ENCODE results near the gene NUDT21. TPM values are rescaled to one million over a fixed set of nuclear protein-coding genes. Genes with fewer than 3 reads are reported as not detected.

The NUDT21 gene
- total and polyA plus RNA-seq, 2 of the 8 experiments (the other 6 are each of a cell fraction or from before 2014, with no cell fraction given), result 78.1 to 277 TPM

- Histone ChIP-seq H4K5ac (ENCODE audit: insufficient read length, low read depth, low read length) (no peak overlapping the region), H2BK20ac (ENCODE audit: low read length) (no peak overlapping the region), H2BK15ac (ENCODE audit: low read length) (no peak overlapping the region), H3K18ac (ENCODE audit: extremely low read depth, low read length) (no peak overlapping the region), H3K79me1 (ENCODE audit: low read depth, low read length) (no peaks in the 10 kb centered on the region; the same call in 1 of the 2 replicates), H3K23ac (ENCODE audit: insufficient read length) (no peak overlapping the region), H3K27me3 (replicated peaks in 1 of 4; ENCODE audit: control insufficient read depth in 3 of 4, extremely low read depth in 1 of 4, insufficient read depth in 3 of 4, low read length in 3 of 4) (no peaks in the 10 kb centered on the region), H3K4ac (replicated peaks; ENCODE audit: insufficient read length, low read depth, low read length) (no peak overlapping the region), H3K9ac (replicated peaks in 1 of 4; ENCODE audit: extremely low read depth in 1 of 4, low read depth in 3 of 4, low read length in 3 of 4) (no peak overlapping the region), H4K20me1 (replicated peaks in 1 of 2; ENCODE audit: control insufficient read depth in 1 of 2, insufficient read depth in 2 of 2, low read length in 2 of 2) (no peaks in the 10 kb centered on the region), H4K8ac (ENCODE audit: extremely low read depth, insufficient read depth, low read length) (no peak overlapping the region), H4K91ac (replicated peaks; ENCODE audit: insufficient read length, low read length) (no peak overlapping the region), H3K79me2 (ENCODE audit: control insufficient read depth in 1 of 2, insufficient read depth in 2 of 2, low read length in 2 of 2) (peaks cover 0 to 7% of the 10 kb centered on the region in 2 experiments; a peak in 2 of 4 replicates), H3K36me3 (ENCODE audit: control insufficient read depth in 2 of 4, insufficient read depth in 4 of 4, low read length in 3 of 4) (peaks cover 12 to 73% (median 44%) of the 10 kb centered on the region in 4 experiments), H3K23me2 (ENCODE audit: low read depth, low read length) (no peaks in the 10 kb centered on the region), H3K9me3 (ENCODE audit: insufficient read depth in 2 of 2, low read depth in 1 of 2, low read length in 1 of 2) (no peaks in the 10 kb centered on the region), H2AFZ (ENCODE audit: low read length) (no peak overlapping the region), H3K14ac (ENCODE audit: insufficient read length) (no peak overlapping the region), H2BK12ac (ENCODE audit: low read depth, low read length) (no peak overlapping the region), H2BK120ac (replicated peaks; ENCODE audit: low read depth, low read length) (no peak overlapping the region), H3K4me2 (ENCODE audit: insufficient read depth in 1 of 2, low read depth in 2 of 2, low read length in 2 of 2) (no peak overlapping the region), H2BK5ac (ENCODE audit: low read depth, low read length) (no peak overlapping the region), H3K56ac (replicated peaks; ENCODE audit: insufficient read length, low read depth, low read length) (no peak overlapping the region), H3K27ac (ENCODE audit: low read depth, low read length) (no peak overlapping the region), H3K4me3 (ENCODE audit: extremely low read depth in 1 of 4, insufficient read depth in 2 of 4, low read depth in 3 of 4, low read length in 4 of 4) (no peak overlapping the region), H3K4me1 (replicated peaks in 1 of 4; ENCODE audit: control insufficient read depth in 3 of 4, insufficient read depth in 4 of 4, low read length in 3 of 4) (no peaks in the 10 kb centered on the region), H2AK5ac (ENCODE audit: low read depth, low read length) (no peak overlapping the region)
- DNase-seq (ENCODE audit: low read depth in 1 of 2, low spot score in 2 of 2) (no peak), FAIRE-seq (no peak)
- ChIA-PET POLR2A (ENCODE audit: partially characterized antibody) (interaction anchor here (1.0 kb wide), 1 partner anchor 11 kb away, joined by 3 read pairs; no protein-coding TSS in a partner anchor), CTCF (ENCODE audit: partially characterized antibody) (no interaction called here)
- 90% methylated on average over 6 of the region's 6 CpGs; no CpG with 5 or more reads in 1 of the 2 experiments for WGBS, 2 experiments (ENCODE audit: extremely low coverage in 1 of 2, insufficient coverage in 1 of 2, insufficient read length in 1 of 2, insufficient replicate concordance in 2 of 2, low coverage in 1 of 2, low lambda C conversion rate in 2 of 2, missing lambda C conversion rate in 1 of 2)
- no peak for TF ChIP-seq JUND (IDR thresholded peaks at IDR 0.05; ENCODE audit: low read length)
- no peak for TF ChIP-seq SRF (IDR thresholded peaks at IDR 0.05; ENCODE audit: low read depth, low read length)
- TF ChIP-seq CTBP2 (IDR thresholded peaks at IDR 0.05; ENCODE audit: borderline replicate concordance, insufficient read depth, insufficient read length, low read length), result no peak
- TF ChIP-seq RFX5 (IDR thresholded peaks at IDR 0.05; ENCODE audit: borderline replicate concordance, low read depth, low read length), result no peak
- no peak for TF ChIP-seq KDM1A (IDR thresholded peaks at IDR 0.05; ENCODE audit: borderline replicate concordance, low read length)
- TF ChIP-seq MAFK (IDR thresholded peaks at IDR 0.05; ENCODE audit: low read depth, low read length), result no peak
- TF ChIP-seq NRF1 (IDR thresholded peaks at IDR 0.05; ENCODE audit: low read depth, low read length), result no peak
- no peak for TF ChIP-seq SIN3A (conservative IDR thresholded peaks at IDR 0.05 in 1 of 2, IDR thresholded peaks at IDR 0.05 in 1 of 2; ENCODE audit: low read depth in 1 of 2, low read length in 2 of 2)
- TF ChIP-seq HDAC6 (IDR thresholded peaks at IDR 0.05; ENCODE audit: low read depth, low read length), result no peak
- no peak for TF ChIP-seq RXRA (IDR thresholded peaks at IDR 0.05; ENCODE audit: insufficient read depth, low read depth, low read length)
- TF ChIP-seq, protein P1, sequence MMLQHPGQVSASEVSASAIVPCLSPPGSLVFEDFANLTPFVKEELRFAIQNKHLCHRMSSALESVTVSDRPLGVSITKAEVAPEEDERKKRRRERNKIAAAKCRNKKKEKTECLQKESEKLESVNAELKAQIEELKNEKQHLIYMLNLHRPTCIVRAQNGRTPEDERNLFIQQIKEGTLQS (IDR thresholded peaks at IDR 0.05; ENCODE audit: insufficient read depth, low read depth, low read length), result no peak
- no peak for TF ChIP-seq CREB1 (IDR thresholded peaks at IDR 0.05)
- no peak for TF ChIP-seq RAD21 (IDR thresholded peaks at IDR 0.05 in 1 of 2, conservative IDR thresholded peaks at IDR 0.05 in 1 of 2; ENCODE audit: low read depth in 2 of 2, low read length in 2 of 2)
Observed at GRCh38 chr16:56457927-56458470, 6.9 kb upstream of the NUDT21 start.

Data from H1 (cell line).